Measurements from ENCODE around the gene LINS1.

DNA sequence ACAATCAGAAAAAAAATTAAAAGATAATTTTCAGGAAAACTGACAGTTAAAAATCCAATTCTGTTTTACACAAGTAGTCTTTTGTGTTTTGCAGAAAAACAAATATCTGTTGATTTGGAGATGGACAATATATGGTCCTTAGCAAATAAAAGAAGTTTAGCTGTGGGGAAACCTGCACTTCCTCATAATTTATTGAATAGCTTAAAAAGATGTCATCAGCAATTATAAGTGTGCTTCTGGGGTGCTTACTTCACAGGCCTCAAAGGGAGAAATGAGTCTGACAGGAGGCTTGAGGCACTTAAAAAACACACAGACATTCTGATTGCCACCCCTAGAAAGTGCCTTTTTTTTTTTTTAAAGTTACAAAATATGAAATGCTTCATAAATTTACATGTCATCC lies 41.7 kb downstream of the LINS1 start:
- TF ChIP-seq, protein P1, sequence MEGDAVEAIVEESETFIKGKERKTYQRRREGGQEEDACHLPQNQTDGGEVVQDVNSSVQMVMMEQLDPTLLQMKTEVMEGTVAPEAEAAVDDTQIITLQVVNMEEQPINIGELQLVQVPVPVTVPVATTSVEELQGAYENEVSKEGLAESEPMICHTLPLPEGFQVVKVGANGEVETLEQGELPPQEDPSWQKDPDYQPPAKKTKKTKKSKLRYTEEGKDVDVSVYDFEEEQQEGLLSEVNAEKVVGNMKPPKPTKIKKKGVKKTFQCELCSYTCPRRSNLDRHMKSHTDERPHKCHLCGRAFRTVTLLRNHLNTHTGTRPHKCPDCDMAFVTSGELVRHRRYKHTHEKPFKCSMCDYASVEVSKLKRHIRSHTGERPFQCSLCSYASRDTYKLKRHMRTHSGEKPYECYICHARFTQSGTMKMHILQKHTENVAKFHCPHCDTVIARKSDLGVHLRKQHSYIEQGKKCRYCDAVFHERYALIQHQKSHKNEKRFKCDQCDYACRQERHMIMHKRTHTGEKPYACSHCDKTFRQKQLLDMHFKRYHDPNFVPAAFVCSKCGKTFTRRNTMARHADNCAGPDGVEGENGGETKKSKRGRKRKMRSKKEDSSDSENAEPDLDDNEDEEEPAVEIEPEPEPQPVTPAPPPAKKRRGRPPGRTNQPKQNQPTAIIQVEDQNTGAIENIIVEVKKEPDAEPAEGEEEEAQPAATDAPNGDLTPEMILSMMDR (conservative IDR thresholded peaks at IDR 0.05) = no peak
- no peak for TF ChIP-seq ZFX (IDR thresholded peaks at IDR 0.05)

Measured in C4-2B (cell line).